HK-2 (cell line): ENCODE data around the gene ZNF385D.

Experiments used
- DNase-seq: peaks from one replicate; pipeline ENCODE4 v3.0.0-alpha.2; 2018; ENCODE audit not compliant: unreplicated experiment

The ZNF385D gene

DNA sequence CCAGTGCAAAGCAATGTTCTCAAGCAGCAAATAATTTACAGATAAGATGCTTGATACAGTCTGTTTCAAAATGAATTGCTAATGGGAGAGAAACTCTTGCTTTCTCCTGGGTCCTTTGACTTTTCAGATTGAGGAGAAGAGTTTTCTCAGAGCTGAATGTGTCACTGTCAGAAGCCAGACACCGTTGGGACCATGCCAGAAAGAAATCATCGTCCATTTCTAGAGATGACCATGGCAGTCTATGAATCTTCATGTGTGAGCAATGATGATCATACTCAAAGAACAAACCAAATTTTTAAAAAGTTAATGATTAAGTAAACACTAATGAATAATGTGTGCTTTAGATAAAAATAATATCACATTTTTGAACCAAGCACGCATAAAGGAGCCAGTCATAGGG is 77.6 kb downstream of the ZNF385D start:
- DNase-seq: no peak

DNA sequence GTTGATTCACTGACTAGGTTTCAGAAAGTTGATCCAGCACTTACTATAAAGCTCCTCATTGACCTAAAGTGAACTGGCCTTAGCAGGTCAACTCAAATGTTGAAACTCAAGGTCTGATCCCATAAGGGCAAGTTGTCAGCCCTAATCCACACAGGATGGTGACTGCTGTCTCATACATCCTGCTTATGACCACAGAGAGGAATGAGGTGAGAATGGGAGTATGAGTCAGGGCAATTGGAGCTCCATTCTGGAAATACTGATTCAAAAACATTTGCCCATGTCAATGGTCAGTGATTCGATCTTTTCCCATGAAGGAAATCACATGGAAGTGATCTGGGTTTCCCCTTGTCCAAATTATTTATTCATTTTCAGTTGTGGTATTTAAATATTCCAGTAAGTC is 78.7 kb downstream of the ZNF385D start:
- peak; percentile 49 for DNase-seq

DNA sequence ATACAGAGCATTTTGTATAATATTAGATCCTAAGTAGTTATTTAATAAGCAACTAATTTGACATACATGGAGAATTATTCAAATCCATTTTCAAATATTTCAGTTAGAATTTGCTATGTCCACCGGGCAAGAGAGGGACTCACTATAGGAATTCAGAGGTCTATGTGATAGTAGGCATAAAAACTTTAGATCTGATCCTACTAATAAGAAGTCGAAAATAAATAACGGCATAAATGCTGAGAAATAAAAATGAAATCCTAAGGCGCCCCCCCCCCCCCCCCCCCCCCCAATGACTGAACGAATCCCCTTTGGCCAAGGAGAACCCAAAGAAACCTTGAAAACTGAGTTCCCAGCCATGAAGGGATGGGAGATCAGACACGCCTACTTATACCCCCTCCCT is 80.6 kb downstream of the ZNF385D start:
- no peak for DNase-seq

DNA sequence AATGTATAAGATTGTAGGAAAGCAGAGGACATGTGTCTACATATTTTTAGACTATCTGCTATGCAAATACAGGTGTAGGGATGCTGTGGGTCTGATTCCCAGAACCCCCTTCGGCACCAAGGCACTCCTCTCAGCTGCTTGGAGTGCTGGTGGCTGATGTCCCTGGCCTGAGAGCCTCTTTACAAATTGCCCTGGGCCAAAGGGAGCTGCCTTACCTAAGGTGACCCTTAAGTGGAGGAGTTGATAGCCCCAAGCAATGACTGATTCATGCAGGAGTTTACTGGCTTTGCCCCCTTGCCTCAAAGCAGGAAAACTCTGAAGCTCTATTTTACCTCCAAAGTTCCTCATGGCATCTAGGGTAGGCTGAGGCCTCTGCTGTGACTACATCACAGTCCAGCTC is 83.0 kb downstream of the ZNF385D start:
- no peak for DNase-seq

DNA sequence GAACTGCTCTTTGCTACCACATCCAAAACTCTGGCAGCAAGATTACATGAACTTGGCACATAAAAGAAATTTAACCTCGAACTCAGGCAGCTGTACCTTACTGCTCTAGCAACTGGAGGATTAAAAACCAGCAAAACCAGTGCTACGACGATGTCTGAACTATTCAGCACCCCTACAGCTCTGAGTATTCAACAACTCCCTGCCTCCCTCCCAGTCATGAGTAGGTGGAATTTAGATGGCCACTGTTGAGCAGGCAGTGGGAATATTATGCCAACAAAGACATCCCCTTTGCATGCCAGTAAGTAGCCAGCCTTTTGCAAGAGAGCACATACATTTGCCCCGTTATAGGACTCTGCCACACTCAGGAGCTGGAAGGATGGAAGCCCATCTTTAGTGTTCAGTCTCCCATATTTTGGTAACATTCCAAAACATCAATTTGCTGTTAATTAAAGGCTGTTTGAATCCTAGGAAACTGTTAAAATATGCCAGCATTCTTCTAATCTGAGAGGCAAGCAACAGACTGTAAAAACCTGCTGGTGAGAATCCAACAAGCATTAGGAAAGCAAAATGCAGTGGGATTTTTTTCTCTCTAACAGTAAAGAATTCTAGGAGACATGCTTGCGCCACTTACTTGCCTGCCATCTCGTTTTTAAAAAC is 85.4 kb downstream of the ZNF385D start:
- DNase-seq: no peak

DNA sequence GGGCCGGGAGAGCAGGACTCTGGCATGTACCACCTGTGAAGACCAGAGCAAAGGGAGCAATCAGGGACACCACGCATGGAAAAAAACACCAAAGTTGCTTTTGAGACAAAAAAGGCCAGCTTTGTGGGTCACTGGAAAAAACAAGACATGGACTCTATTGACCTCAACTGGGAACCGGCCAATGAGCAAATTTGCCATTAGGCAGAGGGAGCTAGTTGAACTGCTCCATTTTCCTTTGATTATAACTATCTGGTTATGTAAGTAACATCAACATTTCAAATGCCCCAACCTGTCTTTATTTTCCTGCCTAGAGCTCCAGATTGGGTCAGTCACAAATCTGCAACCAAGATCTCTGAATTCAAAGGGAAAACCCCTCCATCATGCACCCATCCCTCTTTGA is 86.0 kb downstream of the ZNF385D start:
- no peak for DNase-seq

DNA sequence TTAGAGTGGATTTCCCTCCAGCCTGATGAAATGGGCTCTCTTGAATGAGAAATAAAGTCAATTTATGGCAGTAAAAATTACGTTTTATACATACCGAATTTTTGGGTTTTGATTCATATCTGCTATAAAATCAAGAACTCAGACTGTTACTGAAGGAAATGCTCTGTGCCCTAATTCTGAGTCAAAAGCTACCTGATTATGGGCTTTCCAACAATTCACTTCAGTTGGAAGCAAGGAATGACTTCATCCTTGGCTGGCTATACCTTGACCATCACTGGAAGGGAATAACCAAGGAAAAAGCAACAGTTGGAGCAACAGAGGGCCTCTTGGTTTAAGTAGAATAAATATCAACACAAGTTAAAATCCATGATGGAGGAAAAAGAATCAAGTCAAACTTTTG is 88.6 kb downstream of the ZNF385D start:
- no peak for DNase-seq

DNA sequence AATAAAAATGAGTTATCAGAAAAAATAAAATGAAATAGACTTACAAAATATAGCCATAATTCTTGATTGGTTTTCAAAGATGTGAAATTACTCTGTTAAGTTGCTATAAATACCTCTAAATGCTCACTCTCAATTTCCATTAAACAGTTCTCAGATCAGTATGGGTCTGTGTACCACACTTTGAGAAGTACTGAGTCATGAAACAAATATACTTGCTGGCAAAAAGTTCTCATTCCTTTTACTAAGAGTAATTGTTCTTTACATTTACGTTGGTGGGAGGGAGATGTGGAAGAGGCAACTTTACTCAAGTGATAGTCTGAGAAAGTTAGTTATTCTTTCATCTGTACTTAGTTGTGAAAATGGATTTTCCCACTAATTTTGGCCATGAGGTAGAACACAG is 96.3 kb downstream of the ZNF385D start:
- no peak for DNase-seq

DNA sequence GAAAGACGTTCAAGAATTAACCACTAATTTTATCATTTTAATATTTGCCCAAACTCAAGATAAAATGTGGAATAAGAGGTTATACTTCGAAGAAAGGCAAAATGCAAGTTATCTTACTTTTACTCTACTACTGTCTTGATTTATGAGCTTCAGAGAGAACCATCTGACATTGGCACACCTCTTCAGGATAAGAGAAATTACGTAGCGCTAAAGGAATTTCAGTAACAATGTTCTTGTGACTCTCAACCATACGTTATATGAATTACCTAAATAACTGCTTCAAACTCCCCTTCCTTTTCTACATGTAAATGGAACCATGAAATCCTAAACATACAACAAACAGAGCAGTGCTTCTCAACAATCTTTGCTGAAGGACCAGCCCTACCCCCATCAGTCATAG is 96.8 kb downstream of the ZNF385D start:
- DNase-seq: no peak

DNA sequence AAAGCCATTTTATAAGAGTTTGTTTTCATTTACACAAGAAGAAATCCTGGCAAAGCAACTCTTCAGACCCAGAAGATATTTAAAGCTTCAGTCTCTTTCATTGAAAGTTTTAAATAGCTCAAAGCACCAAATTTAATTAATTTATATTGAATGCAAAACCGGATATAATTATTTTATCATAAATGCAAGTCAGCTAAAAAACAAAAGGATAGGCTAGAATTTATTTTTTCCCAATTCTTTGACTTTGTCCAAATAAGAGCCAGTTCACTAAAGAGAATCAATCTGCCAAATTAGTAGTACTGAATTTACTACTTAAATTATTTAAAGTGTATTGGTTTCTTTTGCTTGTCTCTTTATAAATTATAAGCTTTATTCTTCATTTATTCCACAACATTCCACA is 101.5 kb downstream of the ZNF385D start:
- no peak for DNase-seq

DNA sequence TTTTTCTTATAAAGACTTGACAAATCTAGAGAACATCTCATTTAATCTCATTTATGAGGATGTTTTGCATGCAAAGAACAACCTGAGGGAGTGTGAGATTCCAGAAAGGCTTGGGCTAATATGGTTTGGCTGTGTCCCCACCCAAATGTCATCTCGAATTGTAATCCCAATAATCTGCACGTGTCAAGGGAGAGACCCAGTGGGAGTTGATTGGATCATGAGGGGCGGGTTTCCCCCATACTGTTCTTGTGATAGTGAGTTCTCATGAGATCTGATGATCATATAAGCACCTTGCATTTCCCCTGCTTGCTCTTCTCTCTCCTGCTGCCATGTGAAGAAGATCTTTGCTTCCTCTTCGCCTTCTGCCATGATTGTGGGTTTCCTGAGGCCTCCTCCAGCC is 103.0 kb downstream of the ZNF385D start:
- DNase-seq: no peak

DNA sequence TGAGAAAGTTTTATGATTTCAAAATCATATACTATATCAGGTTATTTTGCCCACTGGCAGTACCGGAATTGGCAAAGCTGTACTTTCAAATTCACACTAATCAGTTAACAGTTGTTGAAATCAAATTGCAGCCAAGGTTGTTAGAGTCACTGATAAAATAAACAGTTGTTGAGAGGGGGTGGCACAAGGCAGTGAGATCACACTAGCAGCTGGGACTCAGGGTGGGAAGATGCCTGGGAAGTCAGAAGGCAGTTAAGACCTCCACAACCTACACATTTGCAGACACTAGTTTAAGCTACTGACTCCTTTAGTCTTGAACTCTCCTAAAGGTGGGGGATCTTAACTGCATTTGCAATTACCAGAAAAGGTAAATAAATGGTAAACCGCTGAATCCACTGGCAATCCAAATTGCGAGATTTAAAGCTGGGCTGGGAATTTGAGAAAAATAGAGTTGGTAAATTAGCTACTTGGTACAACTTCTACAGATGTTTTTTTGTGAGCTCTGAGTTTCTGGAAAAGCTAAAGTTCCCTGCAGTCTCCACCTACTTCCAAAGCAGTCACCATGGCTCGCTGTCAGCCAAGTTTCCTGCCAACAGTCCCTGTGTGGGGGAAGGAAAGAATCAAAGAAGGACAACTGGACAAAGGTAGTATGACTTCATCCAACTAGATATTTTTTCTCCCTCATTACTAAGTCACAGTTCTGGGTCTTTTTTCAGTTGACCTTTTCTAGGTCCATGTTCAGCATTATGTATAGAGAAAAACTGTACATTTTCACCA is 105.7 kb downstream of the ZNF385D start:
- DNase-seq: no peak

DNA sequence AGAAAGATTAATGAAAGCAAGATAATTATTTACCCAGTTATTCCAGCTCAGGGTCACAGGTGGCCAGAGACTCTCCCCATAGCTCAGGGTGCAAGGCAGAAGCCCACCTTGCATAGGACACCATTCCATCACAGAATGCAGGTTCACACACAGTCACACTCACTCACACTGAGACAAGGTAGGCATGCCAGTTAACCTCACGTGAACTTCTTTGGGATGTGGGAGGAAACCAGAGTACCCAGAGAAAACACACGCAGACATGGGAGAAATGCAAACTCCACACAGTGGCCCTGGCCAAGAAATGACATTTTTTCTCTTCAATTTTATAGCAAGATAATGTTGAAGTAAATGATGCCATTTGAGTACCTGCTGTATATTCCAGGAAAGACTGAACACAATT is 106.7 kb downstream of the ZNF385D start:
- DNase-seq: no peak

DNA sequence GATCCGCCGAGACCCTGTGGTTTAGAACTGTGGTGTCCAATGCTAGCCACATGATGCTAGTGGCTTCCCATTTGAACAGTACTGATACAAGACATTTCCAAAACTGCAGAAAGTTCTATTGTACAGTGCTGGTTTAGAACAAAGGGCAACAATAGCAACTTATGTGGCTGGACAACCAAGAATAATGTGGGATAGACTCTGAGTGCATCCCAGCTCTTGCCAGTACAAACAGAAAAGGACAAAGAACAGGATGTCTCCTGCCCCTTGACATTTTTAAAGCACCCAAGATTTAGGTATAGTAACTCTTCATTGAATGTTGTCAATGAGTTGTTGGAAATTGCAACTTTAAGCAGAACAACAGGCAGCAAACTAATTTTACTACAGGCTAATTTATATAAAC is 107.3 kb downstream of the ZNF385D start:
- DNase-seq: no peak

DNA sequence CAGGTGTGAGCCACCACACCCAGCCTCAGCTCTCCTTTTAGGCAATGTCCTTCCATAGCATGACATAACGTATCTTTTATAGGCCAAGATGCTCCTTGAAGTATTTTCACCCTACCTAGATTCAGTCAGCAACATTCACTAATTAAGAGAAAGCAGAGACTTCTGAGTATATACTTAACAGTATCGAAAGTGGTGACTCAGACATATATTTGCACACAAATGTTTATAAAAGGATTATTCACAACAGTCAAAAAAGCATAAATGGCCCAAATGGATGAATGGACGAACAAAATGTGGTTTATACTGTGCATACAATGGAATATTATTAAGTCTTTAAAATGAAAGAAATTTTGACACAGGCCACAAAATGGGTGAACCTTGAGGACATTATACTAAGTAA is 108.6 kb downstream of the ZNF385D start:
- DNase-seq: no peak

DNA sequence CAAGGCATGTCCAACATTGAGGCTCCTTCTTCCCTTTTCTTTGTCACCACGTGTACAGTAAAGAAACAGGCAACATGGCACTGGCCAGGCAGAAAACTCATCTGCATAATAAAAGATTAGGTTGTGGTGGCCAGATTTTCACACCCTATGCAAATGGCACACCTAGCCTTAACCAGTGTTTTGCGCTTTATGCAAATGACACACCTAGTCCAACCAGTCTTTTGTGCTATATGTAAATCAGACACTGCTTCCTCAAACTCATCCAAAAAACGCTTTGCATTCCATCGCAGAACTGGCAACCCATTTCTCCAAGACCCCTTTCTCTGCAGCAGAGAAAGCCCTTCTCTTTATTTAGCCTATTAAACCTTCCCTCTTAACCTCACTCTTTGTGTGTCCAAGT is 109.1 kb downstream of the ZNF385D start:
- DNase-seq: no peak

DNA sequence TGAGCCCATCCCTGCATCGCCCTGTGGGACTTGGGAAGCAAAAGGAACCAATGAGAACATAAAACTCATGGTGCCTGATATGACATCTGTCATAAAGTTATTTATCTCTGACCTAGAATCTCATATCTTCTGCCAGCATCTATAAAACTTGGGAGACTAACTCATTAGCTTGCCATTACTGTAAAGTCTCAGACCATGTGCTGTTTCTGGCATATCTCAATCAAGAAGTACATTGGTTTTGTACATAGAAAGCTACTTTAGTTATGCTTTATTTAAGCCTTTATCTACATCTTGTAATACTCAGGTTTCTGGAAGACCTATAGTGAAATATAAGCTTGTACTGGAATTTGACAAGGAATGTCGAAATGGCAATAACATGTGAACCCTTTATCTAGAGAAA is 112.5 kb downstream of the ZNF385D start:
- no peak for DNase-seq

DNA sequence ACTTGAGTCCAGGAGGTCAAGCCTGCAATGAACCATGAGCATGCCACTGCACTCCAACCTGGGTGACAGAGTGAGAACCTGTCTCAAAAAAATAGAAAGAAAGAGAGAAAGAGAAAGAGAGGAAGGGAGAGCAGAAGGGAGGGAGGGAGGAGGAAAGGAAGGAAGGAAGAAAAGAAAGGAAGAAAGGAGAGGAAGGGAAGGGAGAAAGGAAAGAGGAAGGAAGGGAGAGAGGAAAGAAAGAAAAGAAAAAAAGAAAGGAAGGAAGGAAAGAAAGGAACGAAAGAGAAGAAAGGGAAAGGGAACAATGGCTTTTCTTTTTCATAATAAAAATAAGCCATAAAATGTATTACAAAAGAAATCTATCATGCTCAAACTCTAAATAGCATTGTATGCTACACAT is 116.9 kb downstream of the ZNF385D start:
- no peak for DNase-seq

DNA sequence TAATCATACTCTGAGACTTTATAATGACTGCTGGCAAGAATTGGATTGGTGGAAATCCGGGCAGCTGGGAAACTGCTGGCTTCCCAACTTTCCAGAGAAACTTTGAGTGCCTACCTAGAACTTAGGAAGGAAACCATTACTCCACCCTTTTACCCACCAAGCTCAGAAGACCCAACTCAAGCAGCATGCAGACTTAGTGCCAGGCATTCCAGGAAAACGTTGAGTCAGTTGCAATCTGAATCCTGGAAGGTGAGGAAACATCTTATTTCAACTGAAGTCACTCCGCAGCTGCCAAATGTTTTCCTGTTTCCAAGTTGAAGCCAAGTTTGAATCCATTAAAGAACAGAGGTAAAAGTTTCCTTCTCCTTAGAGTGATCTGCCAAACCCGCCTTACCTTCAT is 126.5 kb downstream of the ZNF385D start:
- no peak for DNase-seq

DNA sequence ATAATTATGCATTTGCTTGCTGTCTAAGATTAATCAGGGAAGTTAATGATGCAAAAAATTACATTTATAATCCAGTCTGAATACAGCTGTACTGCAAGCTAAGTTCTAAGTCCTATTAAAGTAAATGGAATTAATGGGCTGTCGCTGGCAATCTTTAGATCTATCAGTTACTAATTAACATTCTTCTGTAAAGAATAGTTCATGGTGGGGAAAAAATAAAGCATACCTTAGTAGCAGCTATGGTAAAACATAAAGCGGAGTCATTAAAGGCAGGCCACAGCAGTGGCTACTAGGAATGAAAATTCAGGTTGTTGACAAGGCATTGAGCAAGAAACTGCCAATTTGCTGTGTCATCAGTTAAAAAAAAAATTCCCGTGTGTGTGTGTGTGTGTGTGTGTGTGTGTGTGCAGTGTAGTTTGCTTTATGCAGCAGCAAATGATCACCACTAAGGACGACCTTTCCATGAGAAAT is 129.8 kb downstream of the ZNF385D start:
- DNase-seq: peak; percentile 6

DNA sequence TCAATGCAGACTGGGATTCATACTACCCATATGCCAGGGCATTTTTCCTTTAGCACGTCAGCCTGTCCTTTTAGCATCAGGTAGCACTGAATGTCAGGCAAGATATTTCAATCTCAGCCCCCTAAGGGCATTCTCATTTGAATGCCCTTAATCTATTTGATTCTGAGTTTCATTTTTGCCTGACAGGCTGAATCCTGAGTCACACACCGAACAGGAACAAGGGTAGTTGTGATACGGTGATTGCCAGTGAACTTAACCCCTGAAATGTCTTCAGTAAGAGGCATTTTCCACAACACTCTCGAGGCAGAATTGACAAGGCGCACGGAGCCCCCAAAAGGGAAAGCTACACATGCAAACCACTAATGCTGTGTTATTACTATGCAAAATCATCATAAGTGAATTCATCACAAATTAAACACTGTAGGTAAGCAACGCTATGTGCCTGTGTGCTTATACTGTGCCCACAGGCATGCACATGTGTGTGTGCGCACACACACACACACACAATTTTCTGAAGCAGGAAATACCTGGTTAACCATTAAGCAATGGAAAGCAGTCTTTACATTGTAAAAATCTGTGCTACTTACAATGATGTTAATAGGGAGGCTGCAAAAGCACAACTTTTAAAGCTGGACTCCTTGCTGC is 130.4 kb downstream of the ZNF385D start:
- no peak for DNase-seq

DNA sequence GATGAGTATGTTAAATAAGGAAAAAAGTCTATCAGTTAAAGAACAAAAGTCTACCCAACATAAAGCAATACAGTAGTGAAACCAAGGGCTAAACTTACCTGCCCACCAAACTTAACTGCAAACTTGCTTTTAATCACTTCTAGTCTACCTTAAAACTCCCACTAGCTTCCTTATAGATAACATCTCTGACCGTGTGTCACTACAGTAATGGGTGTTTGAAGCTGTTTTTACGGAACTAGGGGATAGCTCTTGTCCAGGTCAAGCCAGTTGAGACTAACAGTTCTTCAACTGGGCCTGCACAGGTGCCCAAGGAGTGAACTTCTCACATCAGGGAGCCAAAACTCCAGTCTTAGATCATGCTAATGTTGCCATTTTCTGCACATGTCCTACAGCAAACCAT is 132.3 kb downstream of the ZNF385D start:
- DNase-seq: no peak
